ENCODE measurements around the gene DAB2. TPM values are rescaled to one million over a fixed set of nuclear protein-coding genes. Genes with fewer than 3 reads are reported as not detected.

The DAB2 gene
- total and polyA plus RNA-seq, 4 donors = 21.9 to 255 (median 77.6) TPM

DNA sequence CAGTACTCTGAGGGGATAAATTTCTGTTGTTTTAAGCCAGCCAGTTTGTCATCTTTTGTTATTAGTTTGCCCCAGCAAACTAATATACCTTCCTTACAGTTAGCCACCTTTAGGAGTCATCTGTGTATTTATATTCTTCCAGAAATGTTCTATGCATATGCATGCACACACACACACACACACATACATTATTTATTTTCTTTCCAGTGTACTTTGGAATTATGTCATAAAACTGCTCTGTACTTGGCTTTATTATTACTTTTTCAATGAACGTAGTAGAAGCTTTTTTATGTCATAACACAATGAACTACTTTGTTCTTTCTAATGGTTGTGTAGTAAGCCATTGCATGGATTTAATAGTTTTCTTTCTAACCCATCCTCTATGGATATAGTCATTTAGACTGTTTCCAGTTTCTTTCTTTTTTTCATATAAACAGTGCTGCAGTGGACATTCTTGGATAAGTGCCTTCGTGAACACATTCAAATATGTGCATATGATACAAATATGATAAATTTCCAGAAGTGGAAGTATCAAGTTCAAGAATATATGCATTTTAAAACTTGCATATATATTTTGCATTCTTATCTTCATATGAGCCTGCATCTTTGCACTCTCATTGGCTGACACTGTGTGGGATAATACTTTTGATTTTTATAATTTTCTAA, 26.6 kb upstream of the DAB2 start:
- intact Hi-C loops (cut with DNase I) = no loop called here
- Histone ChIP-seq H3K36me3 (ENCODE audit: control insufficient read depth in 1 of 2, insufficient read depth in 2 of 2, low read length in 1 of 2) (no peaks in the 10 kb centered on the region), H3K4me1 (ENCODE audit: control insufficient read depth in 1 of 2, insufficient read depth in 2 of 2, low read length in 2 of 2) (no peaks in the 10 kb centered on the region), H3K4me3 (ENCODE audit: low read length in 2 of 2) (no peak overlapping the region), H3K27ac (ENCODE audit: low read depth in 1 of 2, low read length in 2 of 2) (no peak overlapping the region), H3K27me3 (ENCODE audit: control insufficient read depth in 1 of 2, insufficient read depth in 2 of 2, low read length in 1 of 2) (no peaks in the 10 kb centered on the region), H3K9me3 (ENCODE audit: control insufficient read depth, low read length) (no peaks in the 10 kb centered on the region)
- 23 to 24% methylated on average over 2 of the region's 2 CpGs for WGBS, 2 donors
- ATAC-seq (ENCODE audit: low FRiP score) = no peak
- DNase-seq = no peak

DNA sequence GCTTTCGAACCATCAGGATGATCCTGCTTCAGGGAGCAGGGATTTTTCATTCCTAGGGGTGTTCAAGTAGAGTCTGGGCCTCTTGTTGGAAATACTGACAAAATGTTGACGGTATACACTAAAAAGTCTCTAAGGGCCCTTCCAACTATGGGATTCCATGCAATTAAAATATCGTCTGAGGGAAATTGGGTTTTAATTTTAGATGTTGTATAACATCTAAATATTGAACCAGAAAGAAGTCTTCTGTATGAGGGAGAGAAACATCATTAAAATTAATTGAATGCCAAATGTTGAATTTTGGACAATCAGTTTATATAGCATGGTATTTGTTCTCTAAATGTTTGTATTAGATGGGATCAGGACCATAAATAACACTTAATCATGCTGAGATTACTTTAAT, 25.7 kb upstream of the DAB2 start:
- Histone ChIP-seq H3K36me3 (ENCODE audit: control insufficient read depth in 1 of 2, insufficient read depth in 2 of 2, low read length in 1 of 2) (no peaks in the 10 kb centered on the region), H3K4me3 (ENCODE audit: low read length in 2 of 2) (no peak overlapping the region), H3K27ac (ENCODE audit: low read depth in 1 of 2, low read length in 2 of 2) (no peak overlapping the region), H3K9me3 (ENCODE audit: control insufficient read depth, low read length) (no peaks in the 10 kb centered on the region), H3K27me3 (ENCODE audit: control insufficient read depth in 1 of 2, insufficient read depth in 2 of 2, low read length in 1 of 2) (no peaks in the 10 kb centered on the region), H3K4me1 (ENCODE audit: control insufficient read depth in 1 of 2, insufficient read depth in 2 of 2, low read length in 2 of 2) (no peaks in the 10 kb centered on the region)
- intact Hi-C loops (cut with DNase I) = no loop called here
- ATAC-seq (ENCODE audit: low FRiP score) (no peak), DNase-seq (no peak)
- 90 to 93% methylated on average over 3 of the region's 3 CpGs for WGBS, 2 donors

DNA sequence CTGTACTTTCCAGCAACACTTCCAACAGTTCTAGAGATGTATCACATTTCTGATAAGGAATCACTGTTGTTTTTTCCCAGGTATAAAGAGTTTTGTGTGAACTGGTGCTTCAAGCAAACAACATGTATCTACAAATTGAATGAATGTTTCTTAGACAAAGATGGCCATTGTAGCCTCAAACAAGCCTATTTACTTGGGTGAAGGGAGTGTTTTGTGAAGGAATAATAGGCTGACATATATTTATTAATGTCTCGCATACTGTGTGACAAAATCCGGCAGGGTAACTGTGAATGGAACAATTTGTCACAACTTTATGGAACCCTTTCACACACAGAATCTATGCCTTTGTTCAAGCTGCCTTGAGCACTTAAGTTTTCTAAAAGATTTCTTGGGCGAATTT, 24.8 kb upstream of the DAB2 start:
- no peaks in the 10 kb centered on the region for H3K4me1 ChIP-seq (ENCODE audit: control insufficient read depth in 1 of 2, insufficient read depth in 2 of 2, low read length in 2 of 2)
- H3K27me3 ChIP-seq (ENCODE audit: control insufficient read depth in 1 of 2, insufficient read depth in 2 of 2, low read length in 1 of 2) = no peaks in the 10 kb centered on the region
- no peak overlapping the region for H3K4me3 ChIP-seq (ENCODE audit: low read length in 2 of 2)
- no peaks in the 10 kb centered on the region for H3K36me3 ChIP-seq (ENCODE audit: control insufficient read depth in 1 of 2, insufficient read depth in 2 of 2, low read length in 1 of 2)
- no peak overlapping the region for H3K27ac ChIP-seq (ENCODE audit: low read depth in 1 of 2, low read length in 2 of 2)
- ATAC-seq (ENCODE audit: low FRiP score) (no peak), DNase-seq (no peak)
- no peaks in the 10 kb centered on the region for H3K9me3 ChIP-seq (ENCODE audit: control insufficient read depth, low read length)
- intact Hi-C loops (cut with DNase I) = no loop called here
- WGBS, 2 donors = 57 to 82% methylated on average over 3 of the region's 3 CpGs

DNA sequence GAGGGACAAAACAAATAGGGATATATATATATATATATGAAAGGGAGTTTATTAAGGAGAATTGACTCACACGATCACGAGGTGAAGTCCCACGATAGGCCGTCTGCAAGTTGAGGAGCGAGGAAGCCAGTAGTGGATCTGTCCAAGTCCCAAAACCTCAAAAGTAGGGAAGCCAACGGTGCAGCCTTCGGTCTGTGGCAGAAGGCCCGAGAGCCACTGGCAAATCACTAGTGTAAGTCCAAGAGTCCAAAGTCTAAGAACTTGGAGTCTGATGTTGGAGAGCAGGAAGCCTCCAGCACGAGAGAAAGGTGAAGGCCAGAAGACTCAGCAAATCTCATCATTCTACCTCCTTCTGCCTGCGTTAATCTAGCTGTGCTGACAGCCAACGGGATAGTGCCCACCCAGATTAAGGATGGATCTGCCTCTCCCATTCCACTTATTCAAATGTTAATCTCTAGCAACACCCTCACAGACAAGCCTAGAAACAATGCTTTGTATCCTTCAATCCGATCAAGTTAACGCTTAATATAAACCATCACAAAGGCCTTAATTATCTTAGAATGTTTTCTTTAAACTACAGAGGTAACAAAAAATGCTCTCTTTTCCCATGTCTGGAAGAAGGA, 23.8 kb upstream of the DAB2 start:
- Histone ChIP-seq H3K27me3 (ENCODE audit: control insufficient read depth in 1 of 2, insufficient read depth in 2 of 2, low read length in 1 of 2) (no peaks in the 10 kb centered on the region), H3K4me1 (ENCODE audit: control insufficient read depth in 1 of 2, insufficient read depth in 2 of 2, low read length in 2 of 2) (no peaks in the 10 kb centered on the region), H3K9me3 (ENCODE audit: control insufficient read depth, low read length) (no peaks in the 10 kb centered on the region), H3K36me3 (ENCODE audit: control insufficient read depth in 1 of 2, insufficient read depth in 2 of 2, low read length in 1 of 2) (no peaks in the 10 kb centered on the region), H3K4me3 (ENCODE audit: low read length in 2 of 2) (no peak overlapping the region), H3K27ac (ENCODE audit: low read depth in 1 of 2, low read length in 2 of 2) (no peak overlapping the region)
- ATAC-seq (ENCODE audit: low FRiP score) = no peak
- DNase-seq = peak in 1 of 2 donors; percentile 55
- intact Hi-C loops (cut with DNase I) = no loop called here
- 90 to 95% methylated on average over 13 of the region's 13 CpGs for WGBS, 2 donors

DNA sequence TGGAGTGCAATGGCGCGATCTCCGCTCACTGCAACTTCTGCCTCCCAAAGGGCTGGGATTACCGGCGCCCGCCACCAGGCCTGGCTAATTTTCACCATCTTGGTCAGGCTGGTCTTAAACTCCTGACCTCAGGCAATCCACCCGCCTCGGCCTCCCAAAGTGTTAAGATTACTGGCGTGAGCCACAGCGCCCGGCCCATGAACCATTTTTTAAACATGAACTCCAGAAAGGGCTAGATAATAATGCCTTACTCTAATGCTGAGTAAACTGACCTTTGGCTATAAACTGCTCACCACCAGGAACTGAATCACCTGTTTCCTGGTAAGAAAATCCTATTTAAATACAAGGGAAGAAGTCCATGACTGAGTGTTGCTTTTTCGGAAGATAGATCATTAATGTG, 23.2 kb upstream of the DAB2 start:
- Histone ChIP-seq H3K36me3 (ENCODE audit: control insufficient read depth in 1 of 2, insufficient read depth in 2 of 2, low read length in 1 of 2) (no peaks in the 10 kb centered on the region), H3K27ac (ENCODE audit: low read depth in 1 of 2, low read length in 2 of 2) (no peak overlapping the region), H3K27me3 (ENCODE audit: control insufficient read depth in 1 of 2, insufficient read depth in 2 of 2, low read length in 1 of 2) (no peaks in the 10 kb centered on the region), H3K4me3 (ENCODE audit: low read length in 2 of 2) (no peak overlapping the region), H3K4me1 (ENCODE audit: control insufficient read depth in 1 of 2, insufficient read depth in 2 of 2, low read length in 2 of 2) (no peaks in the 10 kb centered on the region), H3K9me3 (ENCODE audit: control insufficient read depth, low read length) (no peaks in the 10 kb centered on the region)
- no peak for ATAC-seq (ENCODE audit: low FRiP score)
- 96 to 97% methylated on average over 12 of the region's 12 CpGs for WGBS, 2 donors
- intact Hi-C loops (cut with DNase I) = no loop called here
- DNase-seq = no peak

DNA sequence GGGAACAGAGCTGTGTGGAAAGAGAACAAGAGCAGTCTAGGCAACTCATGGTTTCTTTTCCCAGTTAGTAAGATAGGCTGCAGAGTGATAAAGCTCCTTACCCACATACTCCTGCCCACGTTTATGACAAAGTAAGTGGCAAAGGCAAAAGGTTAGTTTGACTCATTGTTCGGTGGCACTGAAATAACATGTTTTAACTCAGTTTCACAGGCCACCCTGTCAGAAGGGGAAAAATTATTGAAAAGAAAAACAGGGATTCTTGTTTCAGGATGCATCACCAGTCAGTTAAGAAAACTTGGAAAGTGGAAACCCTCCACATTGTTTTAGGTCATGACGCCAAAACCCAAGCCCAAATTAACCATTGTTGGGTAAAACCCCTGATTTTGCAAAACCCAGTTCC, 22.3 kb upstream of the DAB2 start:
- Histone ChIP-seq H3K27ac (ENCODE audit: low read depth in 1 of 2, low read length in 2 of 2) (no peak overlapping the region), H3K36me3 (ENCODE audit: control insufficient read depth in 1 of 2, insufficient read depth in 2 of 2, low read length in 1 of 2) (no peaks in the 10 kb centered on the region), H3K27me3 (ENCODE audit: control insufficient read depth in 1 of 2, insufficient read depth in 2 of 2, low read length in 1 of 2) (no peaks in the 10 kb centered on the region), H3K4me3 (ENCODE audit: low read length in 2 of 2) (no peak overlapping the region), H3K4me1 (ENCODE audit: control insufficient read depth in 1 of 2, insufficient read depth in 2 of 2, low read length in 2 of 2) (no peaks in the 10 kb centered on the region), H3K9me3 (ENCODE audit: control insufficient read depth, low read length) (no peaks in the 10 kb centered on the region)
- intact Hi-C loops (cut with DNase I) = no loop called here
- ATAC-seq (ENCODE audit: low FRiP score) = peak; percentile 46
- WGBS, 2 donors = 32 to 34% methylated on average over 3 of the region's 3 CpGs
- DNase-seq = no peak

DNA sequence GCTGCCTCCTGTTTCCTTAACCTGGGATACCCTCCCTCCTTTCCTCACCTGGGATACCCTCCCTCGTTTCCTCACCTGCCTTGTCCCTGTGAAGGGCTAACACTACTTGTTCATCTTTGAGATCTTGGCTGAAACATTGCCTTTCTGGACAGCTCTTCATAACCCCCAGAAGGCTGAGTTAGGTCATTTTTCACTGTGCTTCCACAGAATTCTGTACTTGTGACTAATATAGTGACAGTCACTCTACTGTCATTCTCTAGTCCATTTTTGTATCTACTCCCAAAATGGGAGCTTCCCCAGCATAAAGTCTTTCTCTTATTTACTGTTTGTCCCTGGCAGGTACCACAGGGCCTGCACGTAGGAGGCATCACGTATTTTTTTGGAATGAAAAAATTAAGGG, 21.5 kb upstream of the DAB2 start:
- ATAC-seq (ENCODE audit: low FRiP score) (no peak), DNase-seq (no peak)
- Histone ChIP-seq H3K9me3 (ENCODE audit: control insufficient read depth, low read length) (no peaks in the 10 kb centered on the region), H3K36me3 (ENCODE audit: control insufficient read depth in 1 of 2, insufficient read depth in 2 of 2, low read length in 1 of 2) (no peaks in the 10 kb centered on the region), H3K4me3 (ENCODE audit: low read length in 2 of 2) (no peak overlapping the region), H3K4me1 (ENCODE audit: control insufficient read depth in 1 of 2, insufficient read depth in 2 of 2, low read length in 2 of 2) (no peaks in the 10 kb centered on the region), H3K27me3 (ENCODE audit: control insufficient read depth in 1 of 2, insufficient read depth in 2 of 2, low read length in 1 of 2) (no peaks in the 10 kb centered on the region), H3K27ac (ENCODE audit: low read depth in 1 of 2, low read length in 2 of 2) (no peak overlapping the region)
- intact Hi-C loops (cut with DNase I) = no loop called here
- WGBS, 2 donors = 80 to 83% methylated on average over 3 of the region's 3 CpGs

DNA sequence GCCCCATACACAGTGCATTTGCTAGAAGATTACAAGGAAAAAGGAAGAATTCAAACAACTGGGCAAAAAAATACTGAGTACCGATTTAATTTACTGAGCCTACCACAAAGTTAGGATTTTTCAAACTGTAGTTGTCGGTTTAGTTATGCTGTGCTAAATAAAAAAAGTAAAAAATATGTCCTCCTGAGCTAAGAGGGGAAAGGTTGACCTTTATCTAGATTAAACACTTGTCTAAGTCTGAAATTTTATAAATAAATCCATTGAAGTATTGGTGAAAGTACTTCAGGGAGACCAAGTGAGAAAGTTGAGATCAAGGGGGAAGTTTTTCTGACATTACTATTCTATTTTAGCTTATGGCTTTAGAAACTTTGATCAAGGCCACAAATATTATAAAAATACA, 19.1 kb upstream of the DAB2 start:
- no peak overlapping the region for H3K4me3 ChIP-seq (ENCODE audit: low read length in 2 of 2)
- no peaks in the 10 kb centered on the region for H3K27me3 ChIP-seq (ENCODE audit: control insufficient read depth in 1 of 2, insufficient read depth in 2 of 2, low read length in 1 of 2)
- H3K9me3 ChIP-seq (ENCODE audit: control insufficient read depth, low read length) = no peaks in the 10 kb centered on the region
- no peak overlapping the region for H3K27ac ChIP-seq (ENCODE audit: low read depth in 1 of 2, low read length in 2 of 2)
- H3K4me1 ChIP-seq (ENCODE audit: control insufficient read depth in 1 of 2, insufficient read depth in 2 of 2, low read length in 2 of 2) = no peaks in the 10 kb centered on the region
- WGBS, 2 donors = 94 to 98% methylated on average over 2 of the region's 2 CpGs
- no peak for ATAC-seq (ENCODE audit: low FRiP score)
- H3K36me3 ChIP-seq (ENCODE audit: control insufficient read depth in 1 of 2, insufficient read depth in 2 of 2, low read length in 1 of 2) = no peaks in the 10 kb centered on the region
- intact Hi-C loops (cut with DNase I) = no loop called here
- no peak for DNase-seq

DNA sequence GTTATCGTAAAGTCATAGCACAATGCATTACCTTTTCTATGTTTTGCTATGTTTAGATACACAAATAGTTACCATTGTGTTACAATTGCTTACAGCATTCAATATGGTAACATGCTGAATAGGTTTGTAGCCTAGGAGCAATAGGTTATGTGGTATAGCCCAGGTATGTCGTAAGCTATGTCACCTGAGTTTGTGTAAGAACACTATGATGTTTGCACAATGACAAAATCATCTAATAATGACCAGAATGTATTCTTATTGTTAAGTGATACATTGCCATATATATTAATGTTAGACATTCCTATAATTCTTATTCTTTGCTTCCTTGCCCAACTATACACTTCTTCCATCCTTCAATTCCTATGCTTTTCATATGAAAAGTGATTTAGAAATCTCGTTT, 18.2 kb upstream of the DAB2 start:
- intact Hi-C loops (cut with DNase I) = no loop called here
- Histone ChIP-seq H3K4me1 (ENCODE audit: control insufficient read depth in 1 of 2, insufficient read depth in 2 of 2, low read length in 2 of 2) (no peaks in the 10 kb centered on the region), H3K36me3 (ENCODE audit: control insufficient read depth in 1 of 2, insufficient read depth in 2 of 2, low read length in 1 of 2) (no peaks in the 10 kb centered on the region), H3K4me3 (ENCODE audit: low read length in 2 of 2) (no peak overlapping the region), H3K27ac (ENCODE audit: low read depth in 1 of 2, low read length in 2 of 2) (no peak overlapping the region), H3K9me3 (ENCODE audit: control insufficient read depth, low read length) (no peaks in the 10 kb centered on the region), H3K27me3 (ENCODE audit: control insufficient read depth in 1 of 2, insufficient read depth in 2 of 2, low read length in 1 of 2) (peaks cover 0 to 1% of the 10 kb centered on the region in 2 donors)
- ATAC-seq (ENCODE audit: low FRiP score) (no peak), DNase-seq (no peak)
- WGBS, 2 donors = 78 to 91% methylated on average over 3 of the region's 3 CpGs
